LHCN-M2 (cell line): ENCODE data around the gene KCNK5. TPM values are rescaled to one million over a fixed set of nuclear protein-coding genes. Genes with fewer than 3 reads are reported as not detected.
A peak's percentile ranks its signal among the peaks of the same experiment; 100 is the strongest.

ENCODE experiments used
- DNase-seq: peaks from one replicate; pipeline ENCODE4 v3.0.0-alpha.2; 2012; ENCODE audit warnings: low read depth
- total RNA-seq: library from RNA; depleted of rRNA; stranded (reverse); fragments of >200 nt; gene quantifications from 2 replicates; pipeline ENCODE4 v1.2.3, GENCODE V29; 2014

The KCNK5 gene
- total RNA-seq, 1 experiment from 2014 or later: not detected

- no peak for DNase-seq
These were observed 56.0 kb downstream of the KCNK5 start for GRCh38 chr6:39173270-39173669.

- no peak for DNase-seq
These were observed 56.9 kb downstream of the KCNK5 start for GRCh38 chr6:39172377-39172757.

GRCh38 chr6:39171489-39172376 is 57.5 kb downstream of the KCNK5 start:
- DNase-seq: no peak

DNA sequence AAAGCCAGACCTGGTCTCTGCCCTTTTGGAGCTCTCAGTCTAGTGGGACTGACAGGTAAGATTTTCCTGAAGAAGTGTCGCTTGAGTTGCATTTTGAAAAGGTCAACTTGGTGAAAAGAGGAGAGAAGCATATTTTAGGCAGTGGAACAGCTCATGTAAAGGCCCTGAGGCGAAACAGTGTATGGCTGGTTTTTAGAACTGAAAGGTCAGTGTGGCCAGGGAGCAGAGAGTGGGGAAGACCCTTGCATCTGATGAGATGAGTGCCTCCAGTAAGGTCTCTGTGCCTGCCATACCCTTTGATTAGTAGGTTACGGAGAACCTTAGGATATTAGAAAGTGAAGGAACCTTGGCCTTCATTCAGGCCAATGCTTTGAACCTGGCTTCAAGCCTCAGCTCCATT is 58.4 kb downstream of the KCNK5 start:
- DNase-seq: no peak

- no peak for DNase-seq
These were observed 58.9 kb downstream of the KCNK5 start for GRCh38 chr6:39170389-39170788.

DNA sequence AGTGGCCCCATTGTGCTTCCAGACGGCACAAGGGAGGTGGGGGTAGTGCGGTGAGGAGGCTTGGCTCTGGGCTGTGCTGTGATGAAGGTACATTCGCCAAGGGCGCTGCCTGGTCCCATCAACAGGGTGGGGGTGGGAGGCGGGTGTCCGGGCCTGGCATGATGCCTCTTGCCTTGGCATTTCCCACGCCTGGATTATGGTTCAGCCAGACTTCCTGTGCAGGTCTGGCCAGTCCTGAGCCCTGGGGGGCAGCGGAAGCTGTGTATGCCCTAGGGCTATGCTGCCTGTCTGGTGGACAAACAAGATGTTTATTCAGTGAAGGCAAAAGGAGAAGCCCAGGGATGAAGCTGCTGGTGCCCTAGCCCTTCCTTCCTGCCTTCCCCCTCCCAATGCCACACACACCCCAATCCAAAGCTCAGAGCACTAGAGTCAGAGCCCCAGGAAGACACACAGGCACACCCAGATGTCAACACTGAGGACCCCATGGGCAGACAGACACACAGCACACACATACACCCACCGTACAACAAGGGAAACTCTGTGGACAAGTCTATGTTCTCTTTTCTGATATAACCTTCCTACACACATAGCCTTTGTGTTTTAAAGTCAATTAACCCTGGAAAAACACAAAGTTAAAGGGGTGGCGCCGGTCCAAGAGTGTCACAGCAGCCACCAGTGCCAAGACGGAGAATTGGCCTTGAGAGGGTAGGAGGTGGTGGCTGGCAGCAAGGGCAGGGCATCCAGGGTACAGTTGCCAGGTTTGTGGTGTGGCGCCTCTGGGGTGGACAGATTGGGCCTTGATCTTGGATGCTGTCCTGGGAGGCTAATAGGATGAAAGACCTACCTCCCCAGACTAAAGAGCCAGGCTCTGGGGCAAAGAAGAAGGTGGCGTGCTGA is 59.6 kb downstream of the KCNK5 start:
- no peak for DNase-seq

DNA sequence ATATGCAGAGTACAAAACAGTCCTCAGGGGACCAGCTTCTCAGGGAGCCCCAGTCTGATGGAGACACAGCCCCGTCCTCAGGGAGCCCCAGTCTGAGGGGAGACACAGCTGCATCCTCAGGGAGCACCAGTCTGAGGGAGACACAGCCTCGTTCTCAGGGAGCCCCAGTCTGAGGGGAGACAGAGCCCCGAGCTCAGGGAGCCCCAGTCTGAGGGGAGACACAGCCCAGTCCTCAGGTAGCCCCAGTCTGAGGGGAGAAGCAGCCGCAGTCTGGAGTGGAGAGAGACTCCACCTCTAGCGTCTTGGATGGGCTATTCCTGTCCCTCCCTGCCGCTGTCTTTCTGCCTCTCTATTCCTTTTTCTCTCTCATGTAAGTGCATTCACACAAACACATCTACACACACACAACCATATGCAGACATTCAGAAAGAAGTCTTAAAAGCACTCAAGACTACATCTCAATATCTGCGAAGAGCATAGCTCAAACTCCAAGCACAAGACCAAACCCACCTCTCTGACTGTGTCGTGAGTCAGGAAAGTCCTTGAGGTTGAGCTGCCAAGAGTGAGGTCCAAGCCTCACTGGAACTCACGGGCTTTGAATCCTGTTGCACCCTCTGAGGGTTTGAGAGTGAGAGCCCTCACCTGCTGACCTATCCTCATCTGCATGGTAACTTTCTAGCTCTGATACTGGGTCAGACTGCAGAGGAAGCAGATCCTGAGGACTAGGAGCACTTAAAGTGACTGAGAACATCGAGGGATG is 61.2 kb downstream of the KCNK5 start:
- no peak for DNase-seq

DNA sequence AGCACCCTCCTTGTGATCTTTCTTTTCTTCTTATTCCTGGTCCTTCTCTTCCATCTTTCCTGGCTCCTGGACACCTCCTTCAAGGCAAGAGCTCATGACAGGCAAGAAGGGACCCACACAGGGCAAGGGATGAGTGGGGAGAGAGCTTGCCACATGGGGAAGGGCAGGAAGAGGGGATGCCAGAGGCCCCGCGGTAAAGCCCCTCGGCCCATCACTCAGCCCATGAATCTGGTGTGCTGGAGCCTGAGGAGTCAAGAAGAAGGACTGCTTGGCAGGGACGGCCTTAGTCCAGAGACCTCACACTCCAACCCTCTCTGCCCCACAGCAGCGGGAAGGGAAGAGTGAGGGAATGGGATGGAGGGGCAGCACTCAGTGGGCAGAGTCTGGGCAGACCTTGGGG is 62.0 kb downstream of the KCNK5 start:
- DNase-seq: no peak

GRCh38 chr6:39166912-39167290 is 62.4 kb downstream of the KCNK5 start:
- DNase-seq: no peak

- peak; percentile 5 for DNase-seq
These were observed 62.9 kb downstream of the KCNK5 start for GRCh38 chr6:39166189-39166911.

DNA sequence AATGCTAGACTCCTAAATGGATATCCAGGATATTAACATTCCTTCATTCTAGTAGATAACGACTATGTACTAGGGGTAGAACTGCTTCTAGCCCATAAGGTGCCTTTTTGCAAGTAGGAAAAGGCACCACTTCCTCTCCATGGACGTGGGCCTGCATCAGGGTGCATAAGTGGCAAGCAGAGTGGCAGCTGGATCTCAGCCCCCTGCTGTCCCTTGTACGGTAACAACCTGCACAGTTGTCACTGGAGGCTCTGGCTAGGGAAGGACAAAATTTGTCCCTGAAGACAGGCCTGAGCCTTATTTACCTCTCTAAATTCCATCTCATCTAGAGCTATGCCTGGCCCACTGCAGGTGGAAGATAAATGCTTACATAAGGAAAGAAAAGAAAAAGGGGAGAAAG is 71.8 kb downstream of the KCNK5 start:
- no peak for DNase-seq

DNA sequence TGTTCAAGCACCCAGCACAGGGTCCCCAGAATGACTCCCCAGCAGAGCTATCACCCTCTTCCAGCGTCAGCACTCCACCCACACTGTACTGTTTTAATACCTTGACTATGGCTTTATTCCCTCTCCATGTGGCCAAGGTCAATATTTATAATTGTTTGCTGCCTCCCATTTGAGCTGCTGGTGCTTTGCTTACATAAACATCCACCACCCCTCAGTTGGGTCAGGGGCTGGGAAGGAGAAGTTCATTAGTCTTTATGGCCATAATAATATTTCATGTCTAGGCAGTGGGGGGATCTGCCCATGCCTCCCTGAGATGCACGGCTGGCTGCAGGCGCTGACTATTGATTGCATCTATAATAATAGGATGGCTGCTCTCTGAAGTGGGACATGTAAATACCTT is 72.5 kb downstream of the KCNK5 start:
- no peak for DNase-seq

- no peak for DNase-seq
These were observed 74.6 kb downstream of the KCNK5 start for GRCh38 chr6:39154705-39155104.

GRCh38 chr6:39153766-39154397 is 75.4 kb downstream of the KCNK5 start:
- no peak for DNase-seq

DNA sequence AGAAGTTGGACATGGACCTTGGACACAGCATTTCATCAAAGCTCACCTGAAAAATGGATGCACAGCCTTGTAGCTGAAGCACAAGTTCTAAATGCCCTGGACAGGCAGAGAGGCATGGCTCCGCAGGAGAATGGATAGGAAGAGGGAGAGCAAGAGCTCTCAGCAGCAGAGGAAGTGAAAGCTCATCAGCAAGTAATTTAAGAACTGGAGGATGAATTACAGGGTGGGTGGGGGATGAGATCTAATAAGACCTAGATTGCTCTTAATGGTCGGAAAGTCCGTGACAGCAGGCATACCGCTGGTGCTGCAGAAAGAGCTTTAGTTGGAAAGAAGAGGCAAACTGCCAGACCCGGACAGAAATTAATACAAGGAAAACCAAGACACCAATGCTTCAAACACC is 77.0 kb downstream of the KCNK5 start:
- no peak for DNase-seq

DNA sequence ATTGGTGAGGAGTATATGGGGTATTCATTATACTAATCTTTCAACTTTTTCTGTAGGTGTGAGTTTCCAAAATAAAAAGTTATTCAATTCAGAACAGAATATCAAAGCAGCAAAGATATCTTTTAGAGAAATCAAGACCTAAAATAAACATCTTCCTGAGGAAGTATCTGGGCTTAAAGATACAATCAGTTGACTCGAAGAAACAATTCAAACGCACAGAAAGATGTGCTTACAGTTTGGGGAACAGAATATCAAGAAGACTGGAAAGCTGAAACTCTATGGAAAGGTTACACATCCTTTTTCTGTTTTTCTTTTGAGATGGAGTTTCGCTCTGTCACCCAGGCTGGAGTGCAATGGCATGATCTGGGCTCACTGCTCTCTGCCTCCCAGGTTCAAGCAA is 78.1 kb downstream of the KCNK5 start:
- no peak for DNase-seq

DNA sequence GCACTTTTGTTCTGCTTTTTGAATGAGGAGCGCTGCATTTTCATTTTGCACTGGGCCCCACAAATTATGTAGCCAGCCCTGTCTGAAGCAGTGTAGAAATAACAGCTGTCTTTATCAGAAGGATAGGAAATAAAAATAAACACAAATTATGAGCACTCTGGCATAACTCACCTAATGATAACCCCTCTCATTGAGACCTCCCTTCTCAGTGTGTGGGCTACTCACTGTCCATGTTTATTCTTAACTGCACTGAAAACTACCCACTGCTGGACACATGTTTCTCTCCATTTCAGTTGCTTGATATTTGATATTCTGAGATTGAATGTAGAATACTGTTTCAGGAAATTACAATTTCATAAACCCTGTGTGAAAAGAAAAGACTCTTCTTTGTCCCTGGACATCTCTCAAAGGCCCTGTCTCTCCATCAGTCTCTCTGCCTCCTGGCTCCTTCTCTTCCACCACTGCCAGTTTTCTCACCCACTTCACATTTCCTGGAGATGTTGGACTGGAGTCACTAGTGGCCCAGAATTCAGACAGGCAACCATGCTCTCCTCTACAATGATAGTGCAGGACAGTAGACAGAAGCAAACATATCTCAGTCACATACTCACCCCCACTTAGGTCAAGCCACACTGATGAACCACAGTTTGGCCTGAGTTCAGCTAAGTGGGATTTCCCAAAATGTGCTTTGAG is 84.6 kb downstream of the KCNK5 start:
- DNase-seq: no peak

GRCh38 chr6:39143238-39143930 is 85.9 kb downstream of the KCNK5 start:
- DNase-seq: no peak

DNA sequence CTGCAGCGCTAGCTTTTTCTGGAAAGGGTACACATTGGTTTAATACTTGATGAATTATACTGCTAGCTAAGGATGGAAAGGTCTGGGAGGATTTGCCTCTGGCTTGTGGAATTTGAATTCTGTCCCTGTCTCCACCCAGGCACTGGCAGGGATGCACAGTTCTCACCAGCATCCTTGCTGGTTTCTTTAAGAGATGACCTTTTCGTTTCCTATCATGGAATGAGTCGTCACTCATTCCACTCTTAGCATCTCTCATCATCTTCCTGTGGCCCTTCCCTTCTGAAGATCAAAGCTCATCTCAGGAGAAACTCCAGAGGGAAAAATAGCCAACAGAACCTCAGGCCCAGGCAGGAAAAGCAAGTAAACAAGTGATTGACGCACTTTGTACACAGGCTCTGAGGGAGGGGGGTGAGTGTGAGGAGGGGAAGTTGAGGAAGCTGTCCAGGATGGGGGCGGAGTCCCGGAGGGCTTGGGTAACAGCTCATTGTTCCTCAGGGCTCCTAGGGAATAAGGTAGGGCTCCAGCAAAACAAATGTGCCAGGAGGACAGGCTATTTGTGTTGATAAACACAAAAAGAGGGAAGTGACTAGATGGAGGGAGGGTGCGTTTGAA is 88.6 kb downstream of the KCNK5 start:
- no peak for DNase-seq
